Osteoblast (primary cell): ENCODE data around the gene PDIA2. TPM values are rescaled to one million over a fixed set of nuclear protein-coding genes. Genes with fewer than 3 reads are reported as not detected.
A peak's percentile ranks its signal among the peaks of the same experiment; 100 is the strongest.

Experiments
- DNase-seq: peaks from one replicate; pipeline ENCODE4 v3.0.0; 2011; ENCODE audit warnings: low spot score, mixed read lengths; ENCODE audit not compliant: insufficient read length; ENCODE audit errors: missing footprints
- H2AFZ ChIP-seq: 2 replicates; pipeline ENCODE4 v1.6.0; 2011; ENCODE audit warnings: mild to moderate bottlenecking, low read length
- H3K27ac ChIP-seq: 2 replicates; pipeline ENCODE4 v1.5.1; 2011; ENCODE audit warnings: mild to moderate bottlenecking, low read depth, low read length, moderate library complexity
- H3K27me3 ChIP-seq: 2 replicates; pipeline ENCODE4 v1.6.0; 2012; ENCODE audit warnings: mild to moderate bottlenecking, control low read depth, inconsistent platforms, low read length, moderate library complexity; ENCODE audit not compliant: insufficient read depth
- H3K36me3 ChIP-seq: 2 replicates; pipeline ENCODE4 v1.5.1; 2011; ENCODE audit warnings: mild to moderate bottlenecking, low read length, control low read depth, moderate library complexity; ENCODE audit not compliant: insufficient read depth
- H3K4me1 ChIP-seq: 2 replicates; pipeline ENCODE4 v1.5.1; 2011; ENCODE audit warnings: mild to moderate bottlenecking, low read length, control low read depth, moderate library complexity; ENCODE audit not compliant: insufficient read depth
- H3K4me2 ChIP-seq: 2 replicates; pipeline ENCODE4 v1.6.0; 2011; ENCODE audit warnings: mild to moderate bottlenecking, low read length; ENCODE audit not compliant: insufficient read depth
- H3K4me3 ChIP-seq: fragments of 200-600 bp; sonication (generic); 3 replicates; pipeline ENCODE4 v1.5.1; 2012; ENCODE audit warnings: mild to moderate bottlenecking, low read length, inconsistent platforms; ENCODE audit not compliant: insufficient read depth
- H3K79me2 ChIP-seq: 2 replicates; pipeline ENCODE4 v1.6.0; 2012; ENCODE audit warnings: mild to moderate bottlenecking, low read length, control low read depth, inconsistent platforms; ENCODE audit not compliant: insufficient read depth
- H3K9me3 ChIP-seq: 2 replicates; pipeline ENCODE4 v1.5.1; 2011; ENCODE audit warnings: low read depth, low read length, control low read depth
- H4K20me1 ChIP-seq: 2 replicates; pipeline ENCODE4 v1.6.0; 2012; ENCODE audit warnings: mild to moderate bottlenecking, low read length, control low read depth; ENCODE audit not compliant: insufficient read depth
- total RNA-seq: library from RNA; depleted of rRNA; stranded (reverse); fragments of >200 nt; gene quantifications from 2 replicates; pipeline ENCODE4 v1.2.3, GENCODE V29; 2012
- TF ChIP-seq, protein P1 (sequence below): IDR thresholded peaks from 2 replicates; pipeline ENCODE4 v1.5.1; 2011; ENCODE audit warnings: mild to moderate bottlenecking, low read depth, low read length, moderate library complexity; ENCODE audit errors: extremely low read depth

Gene PDIA2
- total RNA-seq, 1 donor = not detected

- H3K27ac ChIP-seq = no peak overlapping the region
- no peak overlapping the region for H2AFZ ChIP-seq
- peaks cover 18% of the 10 kb centered on the region for H3K79me2 ChIP-seq
- no peak overlapping the region for H3K4me2 ChIP-seq
- peaks cover 25% of the 10 kb centered on the region for H3K36me3 ChIP-seq
- no peaks in the 10 kb centered on the region for H3K27me3 ChIP-seq
- H3K9me3 ChIP-seq = no peaks in the 10 kb centered on the region
- H3K4me1 ChIP-seq = no peaks in the 10 kb centered on the region
- peaks cover 13% of the 10 kb centered on the region for H4K20me1 ChIP-seq
- TF ChIP-seq, protein P1, sequence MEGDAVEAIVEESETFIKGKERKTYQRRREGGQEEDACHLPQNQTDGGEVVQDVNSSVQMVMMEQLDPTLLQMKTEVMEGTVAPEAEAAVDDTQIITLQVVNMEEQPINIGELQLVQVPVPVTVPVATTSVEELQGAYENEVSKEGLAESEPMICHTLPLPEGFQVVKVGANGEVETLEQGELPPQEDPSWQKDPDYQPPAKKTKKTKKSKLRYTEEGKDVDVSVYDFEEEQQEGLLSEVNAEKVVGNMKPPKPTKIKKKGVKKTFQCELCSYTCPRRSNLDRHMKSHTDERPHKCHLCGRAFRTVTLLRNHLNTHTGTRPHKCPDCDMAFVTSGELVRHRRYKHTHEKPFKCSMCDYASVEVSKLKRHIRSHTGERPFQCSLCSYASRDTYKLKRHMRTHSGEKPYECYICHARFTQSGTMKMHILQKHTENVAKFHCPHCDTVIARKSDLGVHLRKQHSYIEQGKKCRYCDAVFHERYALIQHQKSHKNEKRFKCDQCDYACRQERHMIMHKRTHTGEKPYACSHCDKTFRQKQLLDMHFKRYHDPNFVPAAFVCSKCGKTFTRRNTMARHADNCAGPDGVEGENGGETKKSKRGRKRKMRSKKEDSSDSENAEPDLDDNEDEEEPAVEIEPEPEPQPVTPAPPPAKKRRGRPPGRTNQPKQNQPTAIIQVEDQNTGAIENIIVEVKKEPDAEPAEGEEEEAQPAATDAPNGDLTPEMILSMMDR = no peak
- no peak overlapping the region for H3K4me3 ChIP-seq
- no peak for DNase-seq
These were observed 26.5 kb downstream of the PDIA2 start for GRCh38 chr16:309476-309875.

DNA sequence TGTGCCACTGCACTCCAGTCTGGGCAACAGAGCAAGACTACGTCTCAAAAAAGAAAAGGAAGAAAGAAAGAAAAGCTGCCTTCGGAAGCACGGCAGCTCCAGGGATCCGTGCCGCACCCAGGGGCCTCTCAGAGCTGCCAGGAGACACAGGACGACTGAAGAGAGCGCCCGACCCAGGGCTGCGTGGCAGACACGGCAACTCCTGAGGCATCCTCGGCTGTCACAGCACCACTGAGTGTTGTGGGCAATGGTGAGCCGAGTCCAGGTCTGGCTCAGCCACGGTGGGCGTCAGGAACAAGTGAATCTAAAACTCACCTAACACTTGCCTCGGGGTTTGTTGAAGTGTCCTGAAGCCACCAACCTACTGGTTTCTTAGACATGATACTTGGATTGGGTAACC, 28.8 kb downstream of the PDIA2 start:
- Histone ChIP-seq H3K79me2 (peaks cover 32% of the 10 kb centered on the region), H3K9me3 (no peaks in the 10 kb centered on the region), H3K4me1 (no peaks in the 10 kb centered on the region), H3K4me3 (no peak overlapping the region), H2AFZ (no peak overlapping the region), H3K36me3 (peaks cover 20% of the 10 kb centered on the region), H3K27me3 (no peaks in the 10 kb centered on the region), H3K27ac (no peak overlapping the region), H4K20me1 (peaks cover 27% of the 10 kb centered on the region), H3K4me2 (no peak overlapping the region)
- TF ChIP-seq, protein P1 = no peak
- DNase-seq = peak; percentile 29

GRCh38 chr16:314351-314750, 31.4 kb downstream of the PDIA2 start:
- H2AFZ ChIP-seq = no peak overlapping the region
- H4K20me1 ChIP-seq = peaks cover 46% of the 10 kb centered on the region
- no peaks in the 10 kb centered on the region for H3K4me1 ChIP-seq
- no peak overlapping the region for H3K4me3 ChIP-seq
- H3K9me3 ChIP-seq = no peaks in the 10 kb centered on the region
- no peak overlapping the region for H3K27ac ChIP-seq
- no peaks in the 10 kb centered on the region for H3K27me3 ChIP-seq
- DNase-seq = peak; percentile 74
- H3K4me2 ChIP-seq = no peak overlapping the region
- peaks cover 54% of the 10 kb centered on the region for H3K79me2 ChIP-seq
- H3K36me3 ChIP-seq = peaks cover 11% of the 10 kb centered on the region
- TF ChIP-seq, protein P1 = no peak

- Histone ChIP-seq H3K4me3 (no peak overlapping the region), H4K20me1 (peaks cover 43% of the 10 kb centered on the region), H3K4me2 (no peak overlapping the region), H3K27me3 (no peaks in the 10 kb centered on the region), H3K79me2 (peaks cover 55% of the 10 kb centered on the region), H2AFZ (no peak overlapping the region), H3K36me3 (peaks cover 11% of the 10 kb centered on the region), H3K9me3 (no peaks in the 10 kb centered on the region), H3K27ac (no peak overlapping the region), H3K4me1 (no peaks in the 10 kb centered on the region)
- TF ChIP-seq, protein P1 = no peak
- peak; percentile 36 for DNase-seq
These were observed 31.9 kb downstream of the PDIA2 start for GRCh38 chr16:314795-315299.
